DMS 273 (cell line): ENCODE measurements around the gene BBS9.

ENCODE experiments used
- DNase-seq: peaks from one replicate; lab custom pipeline; 2025; ENCODE audit not compliant: unreplicated experiment; lab: John Stamatoyannopoulos, UW

Gene BBS9

GRCh38 chr7:33485747-33486493 is 356.6 kb downstream of the BBS9 start:
- DNase-seq, result no peak

GRCh38 chr7:33486633-33487032 is 357.3 kb downstream of the BBS9 start:
- DNase-seq, result no peak

- DNase-seq, result no peak
Observed at GRCh38 chr7:33487998-33488682, 358.8 kb downstream of the BBS9 start.

GRCh38 chr7:33494474-33494873 is 365.1 kb downstream of the BBS9 start:
- no peak for DNase-seq

- no peak for DNase-seq
Observed at GRCh38 chr7:33495207-33495606, 365.8 kb downstream of the BBS9 start.

GRCh38 chr7:33497051-33497450 is 367.7 kb downstream of the BBS9 start:
- no peak for DNase-seq

- no peak for DNase-seq
Observed at GRCh38 chr7:33500703-33501701, 371.6 kb downstream of the BBS9 start.

GRCh38 chr7:33503014-33503413 is 373.6 kb downstream of the BBS9 start:
- no peak for DNase-seq

GRCh38 chr7:33503736-33504135 is 374.4 kb downstream of the BBS9 start:
- DNase-seq, result no peak

GRCh38 chr7:33504266-33504665 is 374.9 kb downstream of the BBS9 start:
- no peak for DNase-seq

GRCh38 chr7:33509206-33509605 is 379.8 kb downstream of the BBS9 start:
- DNase-seq, result no peak

GRCh38 chr7:33511778-33512177 is 382.4 kb downstream of the BBS9 start:
- no peak for DNase-seq

- no peak for DNase-seq
Observed at GRCh38 chr7:33516568-33516967, 387.2 kb downstream of the BBS9 start.

- no peak for DNase-seq
Observed at GRCh38 chr7:33517191-33517590, 387.8 kb downstream of the BBS9 start.

- DNase-seq, result peak; percentile 13
Observed at GRCh38 chr7:33527008-33527407, 397.6 kb downstream of the BBS9 start.

- DNase-seq, result peak; percentile 10
Observed at GRCh38 chr7:33527613-33528012, 398.2 kb downstream of the BBS9 start.

GRCh38 chr7:33529070-33529469 is 399.7 kb downstream of the BBS9 start:
- no peak for DNase-seq

GRCh38 chr7:33530664-33531063 is 401.3 kb downstream of the BBS9 start:
- no peak for DNase-seq

- no peak for DNase-seq
Observed at GRCh38 chr7:33531888-33532287, 402.5 kb downstream of the BBS9 start.

GRCh38 chr7:33534833-33535232 is 405.5 kb downstream of the BBS9 start:
- no peak for DNase-seq

- no peak for DNase-seq
Observed at GRCh38 chr7:33535989-33536388, 406.6 kb downstream of the BBS9 start.
